ENCODE data around the gene CYP39A1.

CYP39A1 gene

DNA sequence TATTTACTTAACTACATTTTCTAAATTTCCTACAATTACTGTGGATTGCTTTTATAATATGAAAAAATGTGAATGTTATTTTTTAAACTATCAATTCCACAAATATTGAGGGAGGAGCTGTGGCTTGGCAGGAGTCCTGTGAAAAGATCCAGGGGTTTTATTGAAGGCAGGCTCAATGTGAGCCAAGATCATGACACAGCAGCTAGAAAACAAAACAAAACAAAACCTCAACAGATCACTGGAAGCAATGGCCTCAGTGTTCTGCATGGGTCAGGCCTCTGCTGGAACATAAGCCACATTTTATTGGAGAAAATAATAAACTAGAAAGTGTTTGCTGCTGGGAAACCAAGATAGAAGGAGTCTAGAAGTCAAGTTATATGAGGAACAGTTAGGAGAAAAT is 142.0 kb downstream of the CYP39A1 start:
- DNase-seq, result no peak

DNA sequence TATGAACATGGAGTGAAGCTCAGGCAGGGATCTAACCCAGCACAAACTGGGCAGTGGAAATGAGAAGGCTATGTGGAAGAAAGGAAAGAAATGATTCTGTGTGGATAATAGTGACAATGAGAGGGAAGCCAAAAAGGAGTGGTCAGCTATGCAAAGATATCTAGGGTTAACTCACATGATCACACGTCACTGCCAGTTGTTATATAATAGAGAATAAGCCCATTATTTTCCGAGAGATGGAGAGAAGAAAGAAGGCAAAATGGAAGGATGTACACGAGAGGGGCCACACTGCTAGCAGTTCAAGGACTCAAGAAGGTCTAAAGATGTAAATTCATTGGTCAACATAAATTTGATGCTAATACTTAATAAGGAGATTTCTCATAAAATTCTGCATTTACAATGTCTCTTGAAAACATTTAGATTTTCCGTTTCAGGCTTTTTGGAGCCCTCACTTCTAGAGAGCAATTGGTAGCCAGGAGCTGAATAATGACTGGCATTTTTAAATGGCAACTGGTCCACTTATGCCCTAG is 142.6 kb downstream of the CYP39A1 start:
- no peak for DNase-seq

DNA sequence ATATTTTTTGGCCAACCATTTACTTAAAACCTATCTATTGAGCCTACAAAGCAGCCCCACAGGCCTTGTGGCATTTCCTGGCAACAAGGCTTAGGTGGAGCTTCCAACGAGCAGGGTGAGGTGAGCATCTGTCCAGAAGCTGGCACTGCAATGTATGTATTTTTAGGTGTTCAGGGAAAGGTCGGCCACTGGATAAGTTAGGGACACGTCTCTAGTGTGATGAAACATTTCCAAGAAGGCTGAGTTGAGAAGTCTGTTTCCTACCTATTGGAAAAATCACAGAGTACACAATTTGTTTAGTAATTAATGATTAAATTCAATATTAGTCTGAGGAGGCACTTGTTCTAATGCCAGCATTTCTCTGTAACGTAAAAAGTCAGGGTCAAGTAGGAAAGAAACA is 143.6 kb downstream of the CYP39A1 start:
- no peak for DNase-seq

DNA sequence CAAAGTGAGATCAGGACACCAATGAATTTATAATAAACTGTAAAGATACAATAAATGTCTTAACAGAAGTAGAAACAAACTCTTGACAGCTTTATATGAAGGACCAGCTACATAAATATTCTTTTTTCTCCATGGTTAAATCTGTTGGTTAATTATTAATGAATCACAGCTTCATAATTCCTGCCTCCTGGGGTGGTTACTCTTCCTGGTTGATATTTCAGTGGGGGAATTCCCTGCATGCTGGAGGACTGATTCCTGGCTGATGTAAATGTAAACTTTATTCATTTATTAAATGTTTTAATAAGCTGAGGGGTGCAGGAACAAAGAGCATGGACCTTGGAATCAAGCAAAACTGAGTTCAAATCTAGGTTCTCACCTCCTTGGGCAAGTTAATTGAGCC is 145.2 kb downstream of the CYP39A1 start:
- no peak for DNase-seq

DNA sequence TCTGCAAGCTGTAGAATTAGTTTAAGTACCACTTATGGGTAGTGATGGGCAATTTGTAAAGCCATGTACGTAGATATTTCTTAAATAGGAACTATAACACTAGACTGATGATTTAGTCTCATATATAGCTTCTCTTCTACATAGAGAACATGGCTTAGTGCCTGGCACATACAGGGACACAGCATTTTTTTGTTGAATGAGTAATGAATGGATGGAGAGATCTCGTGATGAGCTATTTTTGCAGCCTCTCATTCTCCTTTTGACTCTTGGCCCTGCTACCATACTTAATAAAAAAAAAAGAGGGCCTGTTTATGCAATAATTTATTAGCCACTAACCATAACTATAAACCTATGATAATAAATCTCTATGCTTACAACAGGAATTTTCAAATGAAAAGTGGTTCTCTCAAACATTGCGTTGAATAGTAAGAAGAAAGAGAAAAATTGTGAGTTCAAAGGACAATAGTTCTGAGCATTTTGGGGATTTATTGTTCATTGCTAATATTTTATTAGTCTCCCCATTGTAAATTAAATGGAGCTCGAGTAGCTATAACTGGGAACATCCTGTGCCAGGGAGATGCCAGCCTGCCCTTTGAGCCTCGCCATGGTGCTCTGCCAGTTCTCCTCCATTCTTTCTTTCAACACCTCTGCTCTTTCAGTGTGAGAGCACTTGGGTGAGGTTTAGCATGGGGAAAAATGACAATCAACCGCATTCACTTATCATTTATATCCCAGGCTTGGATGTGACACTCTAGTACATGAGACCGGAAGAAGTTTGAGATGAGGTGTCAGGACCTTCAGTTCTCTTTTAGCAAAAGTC is 146.7 kb downstream of the CYP39A1 start:
- no peak for DNase-seq

DNA sequence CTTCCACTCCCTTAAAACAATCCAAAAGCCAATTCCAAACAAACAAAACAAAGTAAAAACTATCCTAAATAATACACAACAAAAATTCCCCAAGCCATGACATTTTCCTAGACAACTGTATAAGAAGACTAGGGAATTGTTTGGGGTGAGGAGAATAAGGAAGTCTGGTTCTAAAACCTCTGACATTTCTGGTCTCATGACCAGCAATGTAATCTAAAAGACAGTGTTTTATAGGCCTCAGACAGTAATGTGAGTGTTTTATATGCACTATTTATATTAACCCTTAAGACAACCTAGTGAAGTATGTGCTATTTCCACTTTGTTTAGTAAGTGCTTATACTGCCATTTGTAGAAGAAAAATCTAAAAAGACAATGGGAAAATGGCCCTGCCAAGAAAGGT is 148.4 kb downstream of the CYP39A1 start:
- no peak for DNase-seq

DNA sequence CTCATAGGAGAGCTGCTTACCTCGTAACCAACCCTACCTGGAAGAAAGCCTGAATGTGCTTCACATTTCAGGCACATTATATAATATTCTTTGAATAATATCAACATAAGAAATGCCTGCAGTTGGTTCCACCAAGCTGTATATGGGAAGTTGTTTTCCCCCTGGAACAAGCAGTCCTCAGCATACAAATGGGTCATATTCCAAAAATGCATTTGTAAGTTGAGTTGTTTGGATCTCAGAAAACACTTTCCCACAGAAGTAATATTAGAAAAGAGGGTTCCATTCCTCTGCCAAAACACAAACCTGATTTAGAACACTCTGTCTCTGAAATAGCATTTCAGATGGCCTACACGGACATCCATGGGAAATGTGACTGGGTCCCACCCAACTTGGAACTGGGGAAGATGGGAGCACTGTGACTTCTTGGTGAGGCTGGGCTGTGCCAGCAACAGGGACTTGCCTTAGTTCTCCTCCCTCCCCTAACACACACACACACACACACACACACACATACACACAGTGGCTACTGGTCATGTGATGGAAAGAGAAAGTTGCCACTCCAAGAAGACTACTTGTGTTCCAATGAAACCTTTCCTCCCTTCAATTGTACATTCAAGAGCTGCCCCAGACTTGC is 150.0 kb downstream of the CYP39A1 start:
- no peak for DNase-seq

DNA sequence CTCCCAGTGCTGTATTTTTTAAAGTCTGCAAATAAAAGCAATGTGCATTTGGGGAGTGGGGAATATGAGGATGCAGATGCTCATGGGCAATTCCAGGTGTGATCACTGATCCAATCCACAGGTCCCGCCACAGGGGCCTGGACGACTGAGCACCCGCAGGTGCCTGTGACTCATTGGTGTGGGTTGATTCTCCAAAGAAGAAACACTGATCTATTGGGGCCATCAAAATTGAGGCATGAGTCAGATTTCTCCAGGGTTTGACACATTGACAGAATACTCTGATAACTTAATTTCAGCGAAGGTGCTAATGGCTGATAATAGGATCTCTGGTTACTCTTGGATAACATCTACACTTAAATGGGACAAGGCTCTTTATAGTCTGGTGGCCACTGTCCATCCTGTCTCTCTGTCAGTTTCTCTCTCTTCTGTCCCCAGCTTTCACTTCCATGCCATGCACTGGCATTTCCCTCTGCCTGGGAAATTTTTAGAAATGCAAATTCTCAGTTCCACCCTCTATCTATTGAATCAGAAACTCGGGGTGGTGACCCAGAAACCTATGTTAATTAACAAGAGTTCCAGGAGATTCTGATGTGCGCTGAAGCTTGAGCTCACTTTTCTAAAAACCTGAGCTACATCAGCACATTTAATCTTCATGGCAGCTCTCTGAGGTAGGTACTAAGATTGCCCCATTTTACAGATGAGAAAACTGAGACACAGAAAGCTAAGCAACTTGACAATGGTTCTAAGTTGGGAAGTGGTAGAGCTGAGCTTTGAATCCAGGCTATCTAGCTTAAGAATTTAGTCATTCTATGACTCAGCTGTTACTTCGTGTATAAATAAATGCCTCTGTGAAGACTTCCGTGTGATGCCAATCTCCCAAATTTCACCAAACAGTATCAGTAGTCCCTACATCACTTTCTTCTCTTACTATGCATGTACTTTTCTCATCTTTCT is 151.2 kb downstream of the CYP39A1 start:
- DNase-seq, result no peak

DNA sequence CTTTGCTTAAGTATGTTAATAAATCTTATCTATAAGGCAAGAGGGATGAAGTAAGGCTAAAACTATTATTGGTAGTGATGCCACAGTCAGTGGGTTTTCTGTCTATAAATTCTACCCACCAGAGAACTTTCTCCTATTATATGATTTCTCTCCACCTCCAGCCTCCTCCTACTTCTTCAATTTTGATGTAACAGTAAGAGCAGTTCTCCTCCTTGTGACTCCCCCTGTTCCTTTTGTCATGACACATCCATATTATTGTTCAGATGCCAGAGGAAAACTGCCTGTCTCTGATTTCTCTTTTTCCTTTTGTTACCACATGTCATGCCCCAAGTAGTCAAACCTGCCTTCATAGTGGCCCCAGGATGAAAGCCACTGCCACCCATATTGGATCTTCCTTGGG is 152.2 kb downstream of the CYP39A1 start:
- DNase-seq, result no peak
